HG02884 (cell line): Measurements from ENCODE around the gene CADPS2.
A peak's percentile ranks its signal among the peaks of the same experiment; 100 is the strongest.

Source experiments
- ATAC-seq: cut with Tn5 transposase; IDR thresholded peaks from one replicate; pipeline ENCODE4 v1.9.1; 2021; ENCODE audit warnings: mild to moderate bottlenecking, moderate library complexity; ENCODE audit not compliant: unreplicated experiment

Gene CADPS2

DNA sequence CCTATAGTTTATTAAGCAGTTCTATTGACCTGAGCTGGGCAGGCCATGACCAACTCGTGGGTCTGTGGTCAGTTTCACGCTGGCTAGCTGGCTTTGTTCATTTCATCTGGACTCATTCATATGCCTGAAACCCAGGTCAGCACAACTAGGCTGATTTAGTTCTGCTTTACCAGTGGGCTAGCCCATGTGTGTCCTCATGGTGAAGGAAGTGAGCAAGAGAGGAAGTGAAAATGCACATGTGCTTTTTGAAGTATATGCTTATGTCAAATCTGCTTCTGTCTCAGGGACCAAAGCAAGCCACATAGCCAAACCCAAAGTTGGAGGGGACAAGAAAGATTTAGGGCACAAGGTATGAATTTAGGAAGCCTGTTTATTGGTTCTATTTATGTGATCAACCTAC lies 341.8 kb downstream of the CADPS2 start:
- ATAC-seq, result peak; percentile 95

DNA sequence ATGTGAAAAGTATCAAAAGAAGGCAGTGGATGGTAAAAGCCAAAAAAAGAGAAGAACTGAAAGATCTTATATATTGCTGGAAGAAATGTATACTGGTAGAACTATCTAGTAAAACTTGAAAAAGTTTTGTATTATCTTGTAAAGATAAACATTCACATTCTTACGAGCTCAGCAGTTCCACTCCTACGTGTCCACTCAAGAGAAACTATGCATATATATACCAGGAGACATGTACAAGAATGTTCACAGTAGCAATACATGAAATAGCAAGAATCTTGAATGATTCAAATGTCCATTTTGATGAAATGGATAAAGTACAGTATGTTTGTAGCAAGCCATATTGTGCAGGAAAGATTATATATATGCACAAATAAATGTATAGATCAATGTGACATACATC lies 342.4 kb downstream of the CADPS2 start:
- no peak for ATAC-seq

DNA sequence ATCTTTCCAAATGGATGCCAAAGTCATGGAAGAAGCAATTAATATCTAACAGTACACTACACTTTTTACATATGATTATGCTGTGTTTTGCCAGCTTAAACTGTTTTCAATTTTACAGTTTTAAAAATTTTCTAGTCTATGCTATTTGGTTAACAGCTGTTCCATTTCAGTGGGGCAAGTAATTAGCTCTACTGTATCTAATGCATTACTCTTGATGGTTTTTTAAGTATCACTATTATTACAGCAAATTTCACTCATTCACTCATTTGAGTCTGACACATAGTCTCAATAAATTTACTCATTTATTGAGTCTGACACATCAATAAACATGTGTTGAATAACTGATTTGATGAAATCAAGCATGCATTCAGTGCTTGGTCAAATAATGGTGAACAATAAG lies 343.1 kb downstream of the CADPS2 start:
- no peak for ATAC-seq

DNA sequence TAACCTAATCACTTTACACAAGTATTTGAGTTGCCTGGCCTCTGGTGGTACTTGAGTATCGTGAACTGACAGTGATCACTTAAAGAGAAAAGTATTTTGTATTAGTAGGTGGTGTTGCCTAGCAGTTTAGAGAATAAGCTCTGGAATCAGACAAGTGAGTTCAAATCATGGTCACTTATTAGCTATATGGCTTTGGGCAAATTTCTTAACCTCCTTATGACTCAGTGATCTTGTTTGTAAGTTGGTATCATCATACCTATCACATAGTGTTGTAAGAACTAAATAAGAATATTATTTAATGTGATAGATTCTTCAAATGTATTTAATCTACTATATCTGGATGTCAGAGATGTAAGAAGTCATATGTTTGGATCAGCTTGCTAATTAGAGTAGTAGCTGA lies 351.2 kb downstream of the CADPS2 start:
- ATAC-seq, result no peak

DNA sequence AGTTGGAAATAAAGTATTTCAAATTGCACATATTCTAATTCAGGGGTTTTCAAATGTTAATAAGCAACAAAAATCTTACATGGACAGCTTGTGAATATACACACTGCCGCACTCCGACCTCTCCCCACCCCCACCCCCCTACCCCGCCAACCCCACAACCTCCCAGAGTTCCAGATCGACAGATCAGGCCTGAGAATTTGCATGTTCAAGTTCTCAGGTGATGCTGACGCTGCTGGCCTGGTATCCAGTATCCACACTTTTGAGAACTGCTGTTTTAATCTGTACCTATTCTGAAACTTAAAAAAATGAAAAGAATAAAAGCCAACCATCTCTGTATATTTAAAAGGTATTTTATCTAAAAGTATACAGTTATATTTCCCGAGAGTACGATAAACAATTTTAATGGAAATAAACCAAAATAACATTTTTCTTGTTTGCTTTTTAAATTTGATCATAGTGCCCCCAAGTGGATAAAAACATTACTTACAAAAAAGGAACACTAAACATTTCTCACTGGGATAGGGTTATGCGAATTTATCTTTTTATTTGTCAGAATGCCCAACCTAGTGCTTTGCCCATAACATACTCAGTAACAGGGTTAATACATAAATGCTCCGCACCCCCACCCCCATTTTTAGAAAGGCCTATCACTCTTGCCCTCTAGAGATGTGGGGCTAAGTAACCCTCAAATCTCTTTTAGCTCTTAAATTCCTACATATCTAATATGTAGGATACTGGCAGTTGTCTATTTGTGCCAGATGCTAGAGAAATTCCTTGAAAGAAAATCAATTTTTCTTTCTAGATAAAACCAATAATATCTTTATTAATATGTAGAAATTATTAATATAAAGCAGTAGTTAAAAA lies 353.6 kb downstream of the CADPS2 start:
- ATAC-seq, result no peak

DNA sequence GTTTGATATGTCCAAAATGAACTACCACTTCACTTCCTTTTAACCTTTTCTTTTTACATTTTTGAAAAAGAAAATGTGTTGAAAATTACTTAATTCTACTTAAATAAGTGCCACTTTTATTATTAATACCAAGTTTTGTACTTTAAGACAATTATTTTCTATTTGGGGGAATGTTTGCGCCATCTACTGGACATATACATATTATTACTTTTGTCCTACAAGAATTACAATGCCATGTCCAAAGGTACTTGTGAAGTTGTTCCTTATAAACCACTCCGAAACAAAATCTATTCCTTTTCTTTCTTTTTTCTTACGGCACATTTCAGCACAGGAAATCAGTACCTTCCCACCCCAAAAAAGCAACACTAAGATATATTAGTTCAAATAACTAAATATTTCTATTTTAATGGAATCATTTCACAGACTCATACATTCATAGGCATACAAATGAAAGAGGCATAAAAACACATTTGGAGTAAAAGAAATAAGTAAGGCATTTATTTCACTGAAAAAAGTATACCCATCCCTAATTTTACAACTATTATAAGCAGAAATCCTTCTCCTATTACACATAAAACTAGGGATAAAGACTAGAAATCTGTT lies 357.3 kb downstream of the CADPS2 start:
- no peak for ATAC-seq

DNA sequence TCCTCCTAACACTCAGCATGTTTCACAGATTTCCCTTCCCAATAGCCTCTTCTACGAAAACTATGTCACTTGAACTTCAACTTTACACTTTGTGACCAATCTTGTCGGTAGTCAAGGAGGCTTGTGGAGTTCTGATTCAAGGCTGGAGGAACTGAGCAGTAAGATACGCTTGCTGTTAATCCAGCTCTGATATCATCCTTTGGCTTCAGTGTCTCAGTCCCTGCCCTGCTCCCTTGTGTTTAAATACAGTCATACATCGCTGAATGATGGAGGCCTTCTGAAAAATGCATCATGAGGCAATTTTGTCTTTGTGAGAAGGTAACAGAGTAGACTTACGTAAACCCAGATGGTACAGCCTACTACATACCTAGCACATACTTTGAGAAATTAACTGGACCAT lies 360.9 kb downstream of the CADPS2 start:
- no peak for ATAC-seq

DNA sequence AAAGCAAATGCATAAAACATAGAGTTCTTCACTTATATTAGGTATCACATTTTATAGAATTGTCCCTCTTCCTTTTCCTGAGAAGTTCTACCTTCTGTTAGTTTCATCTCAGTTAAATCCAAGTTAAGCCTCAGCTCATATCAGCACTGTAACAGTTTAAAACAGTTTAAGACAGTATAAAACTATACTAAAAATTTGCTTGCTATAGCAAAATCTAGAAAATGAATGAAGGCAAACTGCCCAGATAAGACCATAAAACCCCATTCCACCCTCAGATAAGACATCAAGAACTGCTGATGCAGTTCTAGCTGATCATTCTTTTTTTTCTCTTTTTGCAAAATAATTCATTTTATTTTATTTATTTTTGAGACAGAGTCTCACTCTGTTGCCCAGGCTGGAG lies 364.5 kb downstream of the CADPS2 start:
- no peak for ATAC-seq

DNA sequence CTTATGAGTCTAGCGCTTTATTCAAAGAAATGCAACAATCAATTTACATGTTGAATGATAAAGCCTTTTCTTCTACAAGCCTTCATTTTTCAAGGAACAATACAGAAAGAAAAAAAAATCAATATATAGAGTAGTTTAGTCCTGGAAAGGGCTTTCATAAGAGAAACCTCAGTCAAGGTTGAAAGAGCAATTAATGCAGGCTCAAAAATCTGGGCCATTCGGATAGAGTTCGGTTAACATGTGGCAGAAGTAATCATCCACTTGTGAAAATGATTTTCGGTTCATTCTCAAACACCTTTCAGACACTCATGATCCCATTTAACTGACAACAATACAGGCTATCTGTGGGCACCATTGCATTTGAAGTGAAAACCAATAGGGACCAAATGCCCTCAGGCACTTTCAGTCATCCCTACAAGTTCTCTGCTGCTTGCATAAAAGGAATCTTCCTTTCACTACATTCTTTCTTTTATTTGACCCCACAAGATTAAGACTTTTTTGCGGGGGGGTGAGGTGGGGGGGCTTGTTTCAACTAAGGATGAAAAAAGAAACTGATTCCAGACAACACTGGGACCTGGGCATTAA lies 365.2 kb downstream of the CADPS2 start:
- ATAC-seq, result no peak

DNA sequence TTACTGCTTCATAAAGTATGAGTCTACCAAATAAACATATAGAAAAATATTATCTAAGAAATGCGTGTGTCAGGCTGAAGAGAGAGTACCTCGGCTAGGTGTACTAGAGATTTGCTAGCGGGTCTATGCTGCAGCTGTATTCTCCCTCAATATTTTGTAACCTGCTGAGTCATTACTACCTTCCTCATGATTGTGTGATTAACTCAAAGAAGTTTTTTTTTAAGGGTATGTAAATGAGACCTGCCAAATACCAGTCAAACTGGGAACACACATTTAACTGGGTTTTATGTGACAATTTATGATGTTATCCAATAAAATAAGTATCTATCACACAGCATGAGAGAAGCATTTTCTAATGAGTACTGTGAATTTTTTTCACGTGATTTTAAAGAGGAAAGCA lies 367.8 kb downstream of the CADPS2 start:
- ATAC-seq, result no peak

DNA sequence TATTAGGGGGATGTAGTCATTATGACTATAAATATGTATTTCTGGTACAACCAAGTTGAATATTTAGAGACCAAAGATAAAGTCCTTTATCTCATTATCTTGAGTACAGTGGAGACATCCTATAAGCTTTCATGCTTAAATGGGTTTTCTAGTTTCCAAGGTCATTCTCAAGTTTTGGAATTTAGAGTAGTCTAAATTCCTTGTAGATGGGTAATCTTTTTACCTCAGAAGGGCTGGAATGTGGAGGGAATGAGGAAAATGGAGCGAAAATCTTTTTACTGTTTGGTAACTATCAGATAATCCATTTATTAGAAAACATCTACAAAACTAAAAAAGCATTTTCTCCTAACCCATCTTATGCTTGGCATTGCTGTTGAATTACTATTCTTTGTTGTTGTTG lies 368.7 kb downstream of the CADPS2 start:
- ATAC-seq, result no peak

DNA sequence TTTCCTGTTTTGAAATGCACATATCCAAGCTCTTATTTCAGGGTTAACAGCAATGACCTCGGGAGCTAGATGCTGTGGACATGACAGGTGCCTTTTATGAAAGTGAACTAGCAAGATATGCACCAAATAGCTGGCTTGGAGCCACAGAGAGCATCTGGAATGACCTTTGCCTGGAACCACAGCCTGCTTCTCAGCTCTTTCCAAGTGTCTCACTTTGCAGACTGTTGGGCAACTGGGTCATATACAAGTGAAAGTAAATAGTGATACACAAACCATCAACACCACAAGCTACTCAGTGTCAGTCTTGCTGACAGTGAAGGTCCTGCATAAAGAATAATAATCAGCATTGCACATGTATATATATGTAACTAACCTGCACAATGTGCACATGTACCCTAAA lies 370.9 kb downstream of the CADPS2 start:
- ATAC-seq, result no peak

DNA sequence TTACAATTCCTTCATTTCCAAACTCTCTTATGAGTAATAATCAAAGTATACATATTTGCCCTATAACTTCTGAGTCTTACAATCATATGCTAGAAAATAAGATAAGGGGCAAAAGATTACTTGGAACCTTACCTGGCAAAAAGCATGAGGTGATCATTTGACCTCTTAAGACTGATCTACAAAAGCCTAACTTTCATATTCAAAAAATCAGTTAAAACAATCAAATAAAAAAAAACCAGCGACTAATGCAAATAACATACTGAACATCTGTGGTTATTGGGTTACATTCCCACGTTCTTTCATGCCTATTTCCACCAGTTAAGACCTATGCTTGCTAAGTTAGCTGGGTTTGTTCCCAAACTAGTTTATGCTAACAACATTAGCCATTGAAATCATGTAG lies 375.0 kb downstream of the CADPS2 start:
- no peak for ATAC-seq

DNA sequence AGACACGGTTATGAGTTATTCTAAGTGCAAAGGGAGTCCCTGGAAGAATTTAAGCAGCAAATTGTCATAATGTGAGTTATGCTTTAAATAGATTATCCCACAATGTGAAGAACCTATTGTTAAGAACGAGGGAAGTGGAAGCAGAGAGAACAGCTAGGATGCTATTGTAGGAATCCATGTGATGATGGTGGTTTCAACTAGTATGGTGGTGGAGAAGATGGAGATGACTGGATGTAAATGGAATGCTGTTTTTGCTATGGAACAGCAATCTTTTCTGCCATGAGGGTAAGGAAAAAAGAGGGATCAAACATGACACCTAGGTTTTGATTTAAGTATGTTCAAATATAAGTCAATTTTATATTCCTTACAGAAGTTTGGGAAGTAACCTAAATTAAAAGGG lies 378.7 kb downstream of the CADPS2 start:
- no peak for ATAC-seq

DNA sequence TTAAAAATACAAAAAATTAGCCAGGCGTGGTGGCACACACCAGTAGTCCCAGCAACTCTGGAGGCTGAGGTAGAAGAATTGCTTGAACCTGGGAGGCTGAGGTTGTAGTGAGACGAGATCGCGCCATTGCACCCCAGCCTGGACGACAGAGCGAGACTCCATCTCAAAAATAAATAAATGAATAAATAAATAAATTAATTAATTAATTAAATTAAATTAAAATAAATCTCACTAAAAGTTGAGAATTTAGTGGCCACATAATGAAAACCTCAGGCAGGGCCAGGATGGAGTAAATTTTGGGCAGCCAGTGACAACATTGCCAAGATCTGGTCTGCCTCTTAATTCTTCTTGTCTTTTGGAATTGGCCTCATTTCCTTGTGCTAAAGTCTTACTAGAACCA lies 394.3 kb downstream of the CADPS2 start:
- no peak for ATAC-seq

DNA sequence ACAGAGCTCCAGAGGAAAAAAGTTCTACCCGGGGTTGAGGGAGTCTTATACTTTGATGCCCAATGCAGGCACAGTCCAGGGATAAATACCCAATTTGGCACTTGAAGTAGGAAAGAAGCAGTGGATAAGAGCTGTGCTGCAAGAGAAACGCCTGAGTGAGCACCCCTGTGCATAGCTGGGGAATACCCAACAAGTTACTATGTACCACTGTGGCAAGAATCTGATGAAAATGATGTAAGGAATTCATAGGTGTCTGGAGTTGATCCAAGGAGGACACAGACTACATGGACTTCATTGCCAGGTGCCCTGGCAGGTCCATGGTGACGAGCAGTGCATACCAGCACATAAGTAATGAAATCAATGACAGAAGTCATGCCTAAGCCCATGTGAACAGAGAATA lies 398.0 kb downstream of the CADPS2 start:
- no peak for ATAC-seq

DNA sequence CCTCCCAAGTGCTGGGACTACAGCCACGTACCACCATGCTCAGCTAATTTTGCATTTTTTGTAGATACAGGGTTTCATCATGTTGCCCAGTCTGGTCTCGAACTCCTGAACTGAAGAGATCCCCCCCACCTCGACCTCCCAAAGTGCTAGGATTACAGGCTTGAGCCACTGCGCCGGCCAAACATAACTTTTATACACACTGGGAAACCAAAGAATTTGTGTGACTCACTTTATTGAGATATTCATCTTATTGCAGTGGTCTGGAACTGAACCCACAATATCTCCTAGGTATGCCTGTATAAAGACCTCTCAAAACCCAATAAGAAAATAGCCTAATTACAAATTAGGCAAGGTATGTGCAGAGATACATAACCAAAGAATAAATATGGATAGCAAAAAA lies 399.1 kb downstream of the CADPS2 start:
- ATAC-seq, result no peak

DNA sequence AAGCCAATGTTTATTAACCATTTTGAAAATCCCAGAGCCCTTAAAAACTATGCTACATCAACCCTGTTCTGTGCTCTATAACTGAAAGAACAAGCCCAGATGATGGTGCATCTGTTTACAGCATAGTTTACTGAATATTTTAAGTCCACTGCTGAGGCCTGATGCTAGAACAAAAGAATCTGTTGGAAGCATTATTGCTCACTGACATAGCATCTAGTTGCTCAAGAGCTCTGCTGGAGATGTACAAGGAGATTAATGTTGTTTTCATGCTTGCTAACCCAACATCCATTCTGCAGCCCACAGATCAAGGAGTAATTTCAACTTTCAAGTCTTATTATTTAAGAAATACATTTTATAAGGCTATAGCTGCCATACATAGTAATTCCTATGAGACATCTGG lies 400.4 kb downstream of the CADPS2 start:
- no peak for ATAC-seq

DNA sequence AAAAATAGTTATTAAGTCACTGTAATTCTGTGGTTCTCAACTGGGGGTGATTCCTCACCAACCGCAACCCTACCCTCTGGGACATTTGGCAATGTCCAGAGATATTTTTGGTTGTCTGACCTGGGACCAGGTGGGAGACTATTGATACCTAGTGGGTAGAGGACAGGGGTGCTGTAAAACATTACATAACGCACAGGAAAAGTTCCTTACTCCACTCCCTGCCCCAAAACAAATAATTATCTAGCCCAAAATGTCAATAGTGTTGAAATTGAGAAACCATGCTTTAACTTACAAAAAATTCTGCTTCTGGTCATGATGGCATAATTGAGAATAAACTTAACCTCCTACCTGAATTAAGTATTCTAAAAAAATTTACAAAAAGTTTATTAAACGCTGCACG lies 404.0 kb downstream of the CADPS2 start:
- ATAC-seq, result no peak

DNA sequence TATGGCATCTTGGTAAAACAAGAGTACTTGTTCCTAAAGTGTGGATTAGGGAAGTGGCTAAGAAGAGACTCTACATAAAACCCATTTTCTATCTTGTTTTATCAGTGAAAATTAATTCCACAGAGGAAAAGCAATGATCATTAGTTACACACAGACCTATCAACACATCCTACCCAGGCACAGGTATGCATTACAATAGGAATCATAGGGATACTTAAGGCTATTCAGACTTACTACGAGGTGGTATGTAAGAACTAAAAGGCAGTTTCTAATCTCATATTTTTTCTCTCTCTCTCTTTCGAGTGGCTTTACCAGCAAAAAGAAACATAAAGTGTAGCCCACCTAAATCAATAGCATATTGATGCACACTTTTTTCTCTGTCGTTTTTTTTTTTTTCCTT lies 415.4 kb downstream of the CADPS2 start:
- ATAC-seq, result no peak

DNA sequence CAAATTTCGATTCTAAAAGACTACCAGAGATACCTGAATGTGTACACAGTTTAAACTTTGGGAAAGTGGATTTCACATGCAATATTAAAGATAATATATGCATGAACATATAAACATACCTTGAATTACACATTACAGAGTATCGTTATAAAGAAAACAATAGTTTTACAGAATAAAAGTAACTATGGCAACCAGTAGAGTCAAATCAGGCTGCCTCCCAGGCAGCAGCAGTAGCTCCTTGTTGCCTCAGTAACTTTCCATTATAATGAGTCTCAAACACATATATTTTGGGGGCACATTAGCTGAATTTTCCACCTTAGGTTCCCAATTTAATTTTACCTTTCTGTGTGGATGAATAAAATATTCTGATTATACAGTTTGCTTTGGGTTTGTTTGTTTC lies 417.3 kb downstream of the CADPS2 start:
- ATAC-seq, result no peak

DNA sequence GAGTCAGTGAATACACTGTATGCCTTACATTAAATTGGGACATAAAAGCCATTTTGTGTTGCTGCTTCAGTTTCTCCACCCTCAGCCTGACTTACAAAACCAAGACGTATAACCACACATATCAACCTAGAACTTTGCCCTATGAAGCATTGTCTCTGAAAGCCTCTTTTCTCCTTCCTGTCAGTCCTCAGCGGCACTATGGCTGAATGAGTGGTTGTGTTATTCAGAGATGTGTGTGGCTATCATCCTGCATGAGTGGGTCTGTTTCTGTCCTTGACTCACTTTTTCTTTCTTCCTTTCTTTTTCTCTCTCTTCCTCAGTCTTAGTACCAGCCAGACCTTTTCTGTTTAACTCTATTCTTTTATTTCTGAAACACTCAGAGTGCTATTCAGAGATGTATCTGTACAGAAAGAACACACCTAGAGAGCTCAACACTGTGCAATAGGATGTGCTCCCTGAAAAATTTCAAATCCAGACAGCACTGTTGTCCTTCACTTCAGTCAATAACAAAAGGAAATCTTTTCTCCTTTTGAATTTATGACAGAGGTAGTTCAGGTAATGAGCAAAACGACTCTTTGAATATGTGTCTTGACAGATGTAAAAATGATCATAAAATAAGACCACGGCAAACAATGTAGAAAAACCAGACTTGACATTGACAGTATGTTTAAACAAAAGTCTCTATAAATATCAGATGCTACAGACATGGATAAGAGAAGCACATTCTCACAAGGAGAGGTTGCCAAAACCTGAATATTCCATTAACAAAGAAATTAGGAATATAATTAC lies 418.4 kb downstream of the CADPS2 start:
- no peak for ATAC-seq
